GM18520 (cell line): ENCODE data around the gene ASPG.

Source experiments
- ATAC-seq: cut with Tn5 transposase; IDR thresholded peaks from one replicate; pipeline ENCODE4 v1.9.1; 2021; ENCODE audit not compliant: unreplicated experiment

The ASPG gene

GRCh38 chr14:104134061-104134965 is 48.8 kb downstream of the ASPG start:
- no peak for ATAC-seq

GRCh38 chr14:104135121-104135903 is 49.8 kb downstream of the ASPG start:
- ATAC-seq, result no peak

GRCh38 chr14:104135904-104136471 is 50.5 kb downstream of the ASPG start:
- ATAC-seq, result no peak

DNA sequence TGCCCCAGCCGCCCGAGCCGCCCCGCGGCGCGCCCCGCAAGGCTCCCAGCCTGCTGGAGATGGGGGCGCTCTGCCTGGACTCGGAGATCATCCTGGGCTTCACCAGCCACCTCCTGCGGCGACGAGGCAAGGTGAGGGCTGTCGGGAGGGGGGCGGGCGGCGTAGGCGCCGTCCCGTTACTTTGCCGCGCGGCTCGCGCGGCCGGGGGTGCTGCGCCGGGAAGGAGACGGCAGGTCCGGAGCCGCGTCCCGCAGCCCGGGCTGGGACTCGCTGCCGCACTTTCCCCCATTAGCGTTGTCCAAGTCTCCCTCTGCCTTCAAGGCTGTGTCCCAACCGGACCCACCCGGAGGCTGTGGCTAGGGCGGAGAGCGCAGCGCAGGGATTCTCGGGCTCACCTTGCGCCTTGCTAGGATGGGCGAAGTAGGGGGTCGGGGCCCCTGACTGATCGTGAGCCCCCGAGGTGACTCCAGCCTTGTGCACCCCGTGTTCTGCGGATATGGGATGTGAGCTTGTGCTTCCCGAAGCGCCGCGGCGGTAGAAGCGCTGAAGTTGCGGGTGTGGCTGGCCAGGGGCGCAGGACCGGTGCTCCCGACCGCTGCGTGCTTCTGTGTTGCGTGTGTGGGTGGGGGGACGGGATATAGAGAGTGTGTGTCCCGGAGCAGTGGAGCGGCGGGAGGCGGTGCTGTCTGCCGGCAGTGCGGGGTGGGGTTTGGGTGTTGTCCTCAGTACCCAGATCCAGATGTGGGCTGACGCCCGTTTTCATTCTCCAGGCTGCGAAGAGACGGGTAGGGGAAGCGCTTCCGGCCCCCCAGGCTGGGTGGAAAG is 51.2 kb downstream of the ASPG start:
- no peak for ATAC-seq

DNA sequence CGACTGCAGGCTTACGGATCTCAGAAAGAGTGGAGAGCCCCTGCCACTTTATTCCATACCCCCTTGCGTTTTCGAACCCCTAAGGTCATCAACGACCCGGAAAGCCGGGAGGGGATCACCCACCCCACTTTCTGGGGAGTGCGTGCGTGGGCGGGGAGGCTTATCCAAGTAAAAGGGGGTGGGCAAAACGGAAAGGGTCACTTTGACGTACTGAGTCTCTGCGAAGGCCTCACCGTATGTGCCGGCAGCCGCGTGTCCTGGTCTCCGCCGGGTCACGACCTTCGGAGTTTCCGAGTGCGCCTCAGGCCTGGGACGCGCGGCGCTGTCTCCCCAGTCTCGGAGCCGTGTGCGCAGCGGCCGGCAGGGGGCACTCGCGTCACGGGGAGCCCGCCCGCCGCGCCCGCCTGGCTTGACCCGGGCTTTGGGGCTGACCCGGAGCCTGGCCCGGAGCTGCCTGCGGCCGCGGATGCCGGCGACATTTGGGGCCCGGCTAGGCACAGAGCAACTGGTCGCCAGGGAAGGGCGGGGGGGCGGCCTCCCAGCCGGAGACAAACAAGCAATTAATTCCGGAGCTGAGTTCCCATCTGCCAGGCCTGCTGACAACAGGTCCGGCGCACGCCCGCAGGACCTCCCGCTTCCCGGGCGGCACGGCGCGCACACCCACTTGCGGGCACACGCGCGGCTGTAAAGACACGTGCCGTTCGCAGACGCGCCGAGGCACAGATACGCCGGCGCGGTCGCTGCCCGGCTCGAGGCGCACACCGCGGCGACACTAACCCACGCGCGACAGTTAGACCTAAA is 52.0 kb downstream of the ASPG start:
- ATAC-seq, result no peak

DNA sequence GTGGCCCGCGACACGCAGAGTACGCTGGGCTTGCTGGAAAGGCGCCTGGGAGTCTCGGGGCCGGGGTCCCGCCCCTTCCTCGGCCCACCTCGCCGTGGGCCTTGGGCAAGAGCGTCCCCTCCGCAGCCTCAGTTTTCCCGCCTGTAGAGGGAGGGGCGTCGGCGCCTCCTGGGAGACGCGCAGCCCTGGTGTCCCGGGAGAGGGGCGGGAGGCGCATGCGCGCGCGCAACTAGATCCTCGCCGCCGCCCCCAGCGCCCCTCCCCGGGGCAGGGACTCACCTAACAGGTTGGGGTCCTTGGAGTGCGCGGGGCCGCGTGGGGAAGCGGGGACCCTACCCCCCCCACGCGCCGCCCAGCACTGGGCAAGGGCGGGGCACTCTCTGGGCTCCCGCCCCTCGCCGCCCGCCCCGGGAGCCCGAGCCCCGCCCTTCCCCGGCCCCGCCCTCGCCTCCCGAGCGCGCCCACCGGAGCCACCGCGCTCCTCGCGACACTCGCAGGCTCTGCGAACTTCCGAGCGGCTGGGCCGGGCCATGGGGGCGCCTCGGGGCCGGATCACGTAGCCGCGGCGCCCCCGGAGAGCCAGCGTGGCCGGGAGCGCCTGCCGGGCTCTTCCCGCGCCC is 52.7 kb downstream of the ASPG start, which contains the start of gene KIF26A:
Gene KIF26A (plus strand): TSS at position 490 of the 620 bp plus-strand sequence. CDS start 136 bp downstream, outside the sequence.
- ATAC-seq, result no peak

DNA sequence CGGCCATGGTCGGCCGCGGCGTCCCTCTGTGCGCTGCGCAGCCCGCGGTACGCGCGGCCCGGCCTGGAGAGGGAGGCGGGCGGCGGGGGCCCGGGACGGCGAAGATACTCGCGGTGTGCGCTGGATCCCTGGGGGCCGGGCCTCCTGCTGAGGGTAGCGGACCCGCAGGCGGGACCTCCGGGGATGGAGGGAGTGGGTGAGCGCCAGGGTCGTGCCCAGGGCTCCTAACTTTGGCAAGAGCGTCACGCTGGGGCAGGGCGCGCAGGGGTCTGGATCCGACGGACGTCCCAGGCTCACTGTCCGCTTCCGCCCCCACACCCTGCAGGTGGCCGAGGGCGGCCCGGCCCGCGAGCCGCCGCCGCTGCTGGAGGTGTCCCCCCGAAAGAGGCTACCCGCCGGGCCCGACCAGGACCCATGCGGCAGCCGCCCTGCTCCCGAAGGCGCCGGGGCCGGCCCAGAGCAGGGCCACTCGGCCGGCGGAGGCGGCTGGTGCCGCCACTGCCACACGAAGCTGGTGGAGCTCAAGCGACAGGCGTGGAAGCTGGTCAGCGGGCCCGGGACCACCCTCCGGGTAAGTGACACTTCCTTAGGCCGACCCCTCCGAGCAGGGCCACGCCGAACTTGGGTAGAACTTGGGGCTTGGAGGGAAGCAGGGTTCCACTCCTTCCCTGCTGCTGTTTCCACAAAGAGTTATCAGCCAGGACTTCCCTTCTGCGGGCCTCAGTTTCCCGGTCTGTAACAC is 53.4 kb downstream of the ASPG start:
- no peak for ATAC-seq

GRCh38 chr14:104139460-104140212 is 54.1 kb downstream of the ASPG start:
- ATAC-seq, result no peak

GRCh38 chr14:104140213-104140462 is 54.6 kb downstream of the ASPG start:
- no peak for ATAC-seq

GRCh38 chr14:104140463-104141331 is 55.2 kb downstream of the ASPG start:
- no peak for ATAC-seq

GRCh38 chr14:104141621-104142091 is 56.2 kb downstream of the ASPG start:
- no peak for ATAC-seq

DNA sequence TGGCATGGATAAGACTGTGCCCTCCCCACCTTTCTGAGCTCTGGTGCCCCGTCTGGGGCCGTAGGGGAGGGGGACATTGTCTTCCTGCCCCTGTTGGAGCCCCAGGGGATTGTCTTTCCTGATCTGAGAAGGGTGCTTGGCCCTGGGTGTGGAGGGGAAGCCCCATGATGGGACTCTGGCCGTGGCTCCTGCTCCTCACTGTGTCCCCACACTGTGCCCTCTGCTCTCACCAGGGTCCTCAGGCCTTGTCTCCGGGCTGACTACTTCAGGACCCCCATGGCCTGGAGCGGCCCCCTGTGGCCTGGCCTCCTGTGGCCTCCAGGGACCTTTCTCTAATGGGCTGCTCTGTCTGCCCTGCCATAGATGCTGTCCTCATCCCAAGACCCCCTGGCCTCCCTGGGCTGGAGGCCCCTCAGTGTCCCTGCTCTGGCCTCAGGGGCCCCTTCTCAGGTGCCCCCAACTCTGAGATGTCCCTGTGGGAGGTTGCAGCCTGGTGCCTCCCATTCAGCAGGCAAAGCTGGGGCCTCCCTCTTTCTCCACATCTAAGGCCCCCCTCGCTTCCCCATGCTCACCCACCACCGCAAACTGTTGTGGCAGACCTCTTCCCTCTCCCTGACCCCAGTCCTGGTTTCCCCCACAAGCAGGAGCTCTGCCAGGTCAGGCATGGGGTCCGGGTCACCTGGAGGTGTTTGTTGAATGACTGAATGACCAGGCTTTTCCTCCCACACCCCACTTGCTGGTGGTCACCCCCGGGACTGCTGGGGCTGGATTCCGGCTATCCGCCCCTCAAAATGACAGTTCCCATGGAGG is 56.8 kb downstream of the ASPG start:
- ATAC-seq, result no peak

DNA sequence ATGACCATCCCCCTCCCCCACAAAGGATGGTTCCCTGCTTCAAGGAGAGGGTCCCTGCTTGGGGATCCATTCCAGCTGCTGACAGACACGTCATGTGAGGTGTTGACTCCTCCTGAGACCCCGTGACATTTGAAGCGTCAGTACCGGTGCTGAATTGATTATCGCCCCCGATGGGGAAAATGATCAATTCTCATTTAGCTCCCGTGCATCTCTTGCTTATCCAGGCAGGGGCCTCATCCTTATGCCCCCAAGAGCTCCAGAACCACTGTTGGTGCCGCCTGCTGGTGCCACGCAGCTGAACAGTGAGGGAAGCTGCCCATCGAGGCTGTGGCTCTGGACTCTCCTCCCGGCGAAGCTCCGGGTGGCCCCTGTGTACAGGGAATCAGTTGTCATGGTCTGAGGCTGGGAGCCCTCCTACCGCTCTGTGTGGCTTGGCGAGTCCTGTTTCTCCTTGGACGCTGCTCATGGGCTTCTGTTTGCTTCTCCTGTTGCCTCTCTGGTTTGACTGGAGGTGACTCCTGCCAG is 57.5 kb downstream of the ASPG start:
- no peak for ATAC-seq

DNA sequence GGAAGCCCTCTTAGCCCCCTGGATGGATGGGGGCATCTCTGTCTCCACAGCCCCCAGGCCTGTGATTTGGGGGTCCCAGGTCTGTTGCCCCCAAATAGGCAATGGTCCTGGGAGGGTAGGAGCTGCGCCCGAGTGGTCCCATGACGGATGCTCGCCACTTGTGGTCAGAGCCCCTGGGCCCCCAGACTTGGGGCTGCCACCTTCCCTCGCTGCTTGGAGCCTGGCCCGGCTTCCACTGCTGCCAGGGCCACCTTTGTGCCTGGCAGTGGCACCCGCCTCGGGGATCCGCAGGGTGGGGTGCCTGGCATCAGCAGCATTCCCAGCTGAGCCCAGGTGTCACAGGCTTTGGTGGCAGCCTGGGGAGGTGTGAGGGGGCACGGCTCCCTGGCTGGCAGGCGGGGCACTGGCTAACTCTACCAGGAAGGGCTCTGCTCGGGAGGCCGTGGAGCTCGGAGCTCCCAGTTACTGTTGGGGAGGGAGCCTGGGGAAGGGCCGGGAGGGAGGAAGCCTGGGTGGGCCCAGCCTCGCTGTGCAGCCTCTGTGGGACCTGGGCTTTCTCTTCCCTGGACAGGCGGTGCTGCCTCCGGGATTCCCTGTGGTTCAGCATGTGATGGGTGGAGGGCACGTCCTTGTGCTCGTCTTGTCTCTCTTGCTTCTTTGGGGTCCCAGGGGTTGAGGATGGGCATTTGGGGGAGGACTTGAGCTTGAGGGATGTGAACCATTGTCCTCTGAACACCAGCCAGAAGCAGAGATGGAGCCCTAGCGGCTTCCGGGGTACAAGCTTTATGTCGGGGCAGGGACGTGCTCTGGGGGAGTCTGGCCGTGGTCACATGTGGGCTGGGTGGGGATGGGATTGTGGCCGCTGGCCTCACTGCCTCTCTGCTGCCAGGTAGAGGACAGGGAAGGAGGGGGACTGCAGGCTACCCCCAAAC is 58.3 kb downstream of the ASPG start:
- no peak for ATAC-seq

GRCh38 chr14:104144453-104144790 is 58.9 kb downstream of the ASPG start:
- no peak for ATAC-seq
